Right lobe of liver (tissue), 6 donors: ENCODE results near the gene CCDC149. TPM values are rescaled to one million over a fixed set of nuclear protein-coding genes. Genes with fewer than 3 reads are reported as not detected.

Source experiments
- ATAC-seq, 4 donors: fragments of 200-7000 bp; cut with Tn5 transposase; one replicate each; pipeline ENCODE4 v1.9.1; 2020; ENCODE audit warnings: mild to moderate bottlenecking in 4 of 4, moderate library complexity in 4 of 4
- DNase-seq, 3 donors: peaks; one replicate each; pipeline ENCODE4 v3.0.0-alpha.2; 2020
- H3K27ac ChIP-seq, 3 donors: fragments of 200-600 bp; one replicate each; pipeline ENCODE4 v1.8.0; 2022
- H3K27me3 ChIP-seq, 2 donors: fragments of 200-600 bp; one replicate each; pipeline ENCODE4 v1.8.0; 2022
- H3K36me3 ChIP-seq, 4 donors: fragments of 200-600 bp; sonication (generic) in 1 of 4; one replicate each; pipeline versions ENCODE4 v1.5.1 to v1.8.0; 2017 to 2022; ENCODE audit warnings: control low read depth in 1 of 4
- H3K4me1 ChIP-seq, 4 donors: fragments of 200-600 bp; sonication (generic) in 1 of 4; one replicate each; pipeline versions ENCODE4 v1.5.1 to v1.8.0; 2017 to 2022; ENCODE audit warnings: control low read depth in 1 of 4
- H3K4me3 ChIP-seq, 3 donors: fragments of 200-600 bp; one replicate each; pipeline ENCODE4 v1.8.0; 2022
- H3K9me3 ChIP-seq, 4 donors: fragments of 200-600 bp; sonication (generic) in 1 of 4; one replicate each; pipeline versions ENCODE4 v1.5.1 to v1.8.0; 2017 to 2022; ENCODE audit warnings: control low read depth in 1 of 4
- POLR2A ChIP-seq: fragments of 450-650 bp; IDR thresholded peaks from one replicate; pipeline ENCODE4 v1.6.1; 2017; ENCODE audit warnings: antibody characterized with exemption, mild to moderate bottlenecking
- WGBS: methylation state at CpG from one replicate; pipeline ENCODE4 v1.1.6; 2018; ENCODE audit warnings: low coverage, low lambda C conversion rate; ENCODE audit not compliant: insufficient coverage; ENCODE audit errors: missing lambda C conversion rate; 5-methylcytosine and 5-hydroxymethylcytosine counted together
- intact Hi-C, 2 donors: fragments of 100-400 bp; cut with DNase I; formaldehyde crosslinking; loops; one replicate each; pipeline versions ENCODE4 v1.11.2 to v1.14.1; 2022
- total RNA-seq, 6 experiments: library from RNA; depleted of rRNA in 2 of 6; stranded (reverse); fragments of >200 nt in 2 of 6; fragmentation: NEBNext Ultra II Directional in 3 of 6; extraction: Animal tissue kit (Norgen Biotek cat#: 25700) in 3 of 6; gene quantifications; one replicate each; pipeline versions ENCODE4 v1.1.0 to v1.2.4, GENCODE V29; 2016 to 2023
- TF ChIP-seq, protein P1 (sequence below), 4 donors: fragments of 200-600 bp in 3 of 4; fragments of 450-650 bp in 1 of 4; IDR thresholded peaks; one replicate each; pipeline versions ENCODE4 v1.5.1 to v1.8.0; 2016 to 2022; ENCODE audit warnings: antibody characterized with exemption in 4 of 4, mild to moderate bottlenecking in 2 of 4
- donor health status: DM: no; HTN: yes; CAD: no.
- donor health status: DM: no; HTN: no; CAD: no.
- donor health status: DM: no; HTN: no; CAD: no.
- donor health status: DM: no; HTN: yes; CAD: no.
- donor health status: DM: no; HTN: yes; CAD: no.

CCDC149 gene
- total RNA-seq, 6 experiments from 2014 or later: 3.9 to 8.0 (median 5.2) TPM

DNA sequence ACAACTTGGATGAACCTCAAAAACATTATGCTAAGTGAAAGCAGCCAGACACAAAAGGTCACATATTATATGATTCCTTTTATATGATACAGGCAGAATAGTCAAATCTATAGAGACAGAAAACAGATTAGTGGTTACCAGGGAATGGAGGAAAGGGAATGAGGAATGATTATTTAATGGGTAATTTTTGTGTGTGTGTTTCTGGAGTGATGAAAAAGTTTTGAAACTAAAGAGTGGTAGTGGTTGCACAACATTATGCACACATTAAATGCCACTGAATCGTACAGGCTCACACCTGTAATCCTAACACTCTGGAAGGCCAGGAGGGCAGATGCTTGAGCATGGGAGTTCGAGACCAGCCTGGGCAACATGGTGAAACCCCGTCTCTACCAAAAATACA, 137.1 kb downstream of the CCDC149 start:
- H3K4me1 ChIP-seq: no peaks in the 10 kb centered on the region
- TF ChIP-seq, protein P1, sequence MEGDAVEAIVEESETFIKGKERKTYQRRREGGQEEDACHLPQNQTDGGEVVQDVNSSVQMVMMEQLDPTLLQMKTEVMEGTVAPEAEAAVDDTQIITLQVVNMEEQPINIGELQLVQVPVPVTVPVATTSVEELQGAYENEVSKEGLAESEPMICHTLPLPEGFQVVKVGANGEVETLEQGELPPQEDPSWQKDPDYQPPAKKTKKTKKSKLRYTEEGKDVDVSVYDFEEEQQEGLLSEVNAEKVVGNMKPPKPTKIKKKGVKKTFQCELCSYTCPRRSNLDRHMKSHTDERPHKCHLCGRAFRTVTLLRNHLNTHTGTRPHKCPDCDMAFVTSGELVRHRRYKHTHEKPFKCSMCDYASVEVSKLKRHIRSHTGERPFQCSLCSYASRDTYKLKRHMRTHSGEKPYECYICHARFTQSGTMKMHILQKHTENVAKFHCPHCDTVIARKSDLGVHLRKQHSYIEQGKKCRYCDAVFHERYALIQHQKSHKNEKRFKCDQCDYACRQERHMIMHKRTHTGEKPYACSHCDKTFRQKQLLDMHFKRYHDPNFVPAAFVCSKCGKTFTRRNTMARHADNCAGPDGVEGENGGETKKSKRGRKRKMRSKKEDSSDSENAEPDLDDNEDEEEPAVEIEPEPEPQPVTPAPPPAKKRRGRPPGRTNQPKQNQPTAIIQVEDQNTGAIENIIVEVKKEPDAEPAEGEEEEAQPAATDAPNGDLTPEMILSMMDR (IDR thresholded peaks at IDR 0.05): no peak
- no peak for TF ChIP-seq POLR2A
- ATAC-seq (no peak), DNase-seq (no peak)
- H3K4me3 ChIP-seq: no peak overlapping the region
- no peak overlapping the region for H3K27ac ChIP-seq
- H3K27me3 ChIP-seq: no peaks in the 10 kb centered on the region
- intact Hi-C loops: no loop called here
- 39% methylated on average over 2 of the region's 3 CpGs for WGBS
- no peaks in the 10 kb centered on the region for H3K9me3 ChIP-seq
- no peaks in the 10 kb centered on the region for H3K36me3 ChIP-seq

DNA sequence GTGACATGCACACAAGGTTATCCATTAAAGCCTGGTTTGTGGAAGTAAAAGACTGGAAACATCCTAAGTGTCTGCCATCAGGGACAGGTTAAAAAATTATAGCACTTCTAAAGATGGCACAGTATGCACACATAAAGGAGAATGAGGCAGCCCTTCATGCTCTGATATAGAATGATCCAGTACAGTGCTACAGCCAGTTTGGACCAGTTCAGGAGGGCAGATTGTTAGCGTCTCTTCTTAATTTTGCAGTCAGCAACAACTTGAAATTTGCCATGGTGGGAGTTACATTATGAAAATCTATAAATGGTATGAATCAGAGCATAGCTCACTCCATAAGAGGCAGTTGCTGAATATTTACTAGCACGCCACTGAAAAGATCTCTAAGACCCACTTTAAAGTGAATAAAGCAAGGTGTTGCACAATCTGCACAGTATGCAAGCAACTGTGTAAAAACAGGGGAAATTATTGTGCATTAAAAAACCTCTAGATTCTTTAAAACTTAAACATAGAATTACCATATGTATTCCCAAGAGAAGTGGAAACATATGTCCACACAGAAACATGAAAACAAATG, 137.7 kb downstream of the CCDC149 start:
- TF ChIP-seq POLR2A: no peak
- TF ChIP-seq, protein P1 (IDR thresholded peaks at IDR 0.05): no peak
- WGBS: 83% methylated on average over 2 of the region's 2 CpGs
- no peak overlapping the region for H3K4me3 ChIP-seq
- ATAC-seq (no peak), DNase-seq (no peak)
- no peaks in the 10 kb centered on the region for H3K36me3 ChIP-seq
- H3K27me3 ChIP-seq: no peaks in the 10 kb centered on the region
- no peak overlapping the region for H3K27ac ChIP-seq
- intact Hi-C loops: no loop called here
- H3K9me3 ChIP-seq: no peaks in the 10 kb centered on the region
- H3K4me1 ChIP-seq: no peaks in the 10 kb centered on the region

DNA sequence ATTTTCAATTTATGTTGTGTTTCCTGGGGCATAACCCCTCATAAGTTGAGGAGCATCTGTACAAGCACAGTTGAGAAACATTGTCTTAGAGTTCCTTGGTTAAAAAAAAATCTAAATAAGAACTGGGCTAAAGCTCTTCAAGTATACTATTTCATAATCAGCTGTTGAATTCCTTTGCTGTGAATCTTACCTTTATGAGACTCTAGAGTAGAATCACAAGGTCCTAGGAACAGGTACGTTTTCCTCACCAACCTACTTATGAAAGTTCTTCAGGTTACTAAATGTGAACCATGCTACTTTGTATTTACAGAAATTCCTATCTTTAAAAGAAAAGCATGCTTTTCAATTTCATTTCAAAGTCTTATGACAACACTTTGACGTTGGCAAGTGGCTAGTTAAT, 138.4 kb downstream of the CCDC149 start:
- Histone ChIP-seq H3K27ac (no peak overlapping the region), H3K36me3 (no peaks in the 10 kb centered on the region), H3K4me3 (no peak overlapping the region), H3K27me3 (no peaks in the 10 kb centered on the region), H3K9me3 (no peaks in the 10 kb centered on the region), H3K4me1 (no peaks in the 10 kb centered on the region)
- no peak for ATAC-seq
- DNase-seq: no peak
- 14% methylated on average over 2 of the region's 2 CpGs for WGBS
- TF ChIP-seq, protein P1 (IDR thresholded peaks at IDR 0.05): no peak
- TF ChIP-seq POLR2A: no peak
- intact Hi-C loops: no loop called here

DNA sequence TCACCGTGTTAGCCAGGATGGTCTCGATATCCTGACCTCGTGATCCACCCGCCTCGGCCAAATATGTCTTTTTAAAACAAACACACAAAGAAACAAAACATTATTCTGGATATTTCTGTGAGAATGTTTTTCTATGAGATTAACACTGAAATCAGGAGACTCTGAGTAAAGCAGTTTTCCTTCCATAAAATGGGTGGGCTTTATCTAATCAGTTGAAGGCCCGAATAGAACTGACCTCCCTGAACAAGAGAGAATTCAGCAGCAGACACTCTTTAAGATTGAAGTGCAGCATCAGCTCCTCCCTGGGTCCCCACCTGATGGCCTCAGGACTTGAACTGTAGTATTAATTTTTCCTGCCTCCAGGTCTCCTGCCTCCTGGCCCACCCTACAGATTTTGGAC, 139.9 kb downstream of the CCDC149 start:
- 88% methylated on average over 6 of the region's 6 CpGs for WGBS
- Histone ChIP-seq H3K27ac (no peak overlapping the region), H3K4me3 (no peak overlapping the region), H3K9me3 (no peaks in the 10 kb centered on the region), H3K27me3 (no peaks in the 10 kb centered on the region), H3K36me3 (no peaks in the 10 kb centered on the region), H3K4me1 (no peaks in the 10 kb centered on the region)
- TF ChIP-seq, protein P1 (IDR thresholded peaks at IDR 0.05): no peak
- TF ChIP-seq POLR2A: no peak
- no peak for DNase-seq
- ATAC-seq: no peak
- intact Hi-C loops: no loop called here
